Caco-2 (cell line): ENCODE results near the gene SSBP2. TPM values are rescaled to one million over a fixed set of nuclear protein-coding genes. Genes with fewer than 3 reads are reported as not detected.

Source experiments
- BruUV-seq: library from RNA; stranded (reverse); fragments of 400-500 nt; replicated peaks from 2 replicates; lab custom pipeline; 2021; lab: Mats Ljungman, UMichigan
- CTCF ChIA-PET: fragments of 300-600 bp; sonication (Branson Sonifier 250); formaldehyde crosslinking; loops from one replicate; lab custom pipeline; 2022; ENCODE audit warnings: antibody characterized with exemption; lab: Charles Lee
- POLR2A ChIA-PET: fragments of 300-600 bp; sonication (Branson Sonifier 250); formaldehyde crosslinking; loops from one replicate; lab custom pipeline; 2022; ENCODE audit warnings: antibody characterized with exemption; lab: Charles Lee
- DNase-seq, 2 experiments: peaks; one replicate each; pipeline versions ENCODE4 v3.0.0 to v3.0.0-alpha.2; 2020 to 2022
- H3K27me3 ChIP-seq: replicated peaks from 2 replicates; pipeline ENCODE4 v1.6.0; 2011; ENCODE audit warnings: low read length; ENCODE audit not compliant: control insufficient read depth, insufficient read depth
- H3K36me3 ChIP-seq: 2 replicates; pipeline ENCODE4 v1.5.1; 2011; ENCODE audit warnings: low read length; ENCODE audit not compliant: control insufficient read depth, insufficient read depth
- H3K4me1 ChIP-seq: fragments of 250-450 bp; sonication (Bioruptor Pico); 2 replicates; pipeline ENCODE4 v1.5.1; 2020; ENCODE audit warnings: mild to moderate bottlenecking
- H3K4me3 ChIP-seq: 2 replicates; pipeline ENCODE4 v1.5.1; 2011; ENCODE audit warnings: low read depth, mild to moderate bottlenecking, control low read depth, low read length
- H3K9me3 ChIP-seq: fragments of 250-450 bp; sonication (Bioruptor Pico); 2 replicates; pipeline ENCODE4 v1.5.1; 2020; ENCODE audit warnings: mild to moderate bottlenecking, moderate library complexity
- H3K27ac Mint-ChIP-seq: one replicate; pipeline ENCODE4 v1.8.0; 2022; ENCODE audit warnings: mixed read lengths; ENCODE audit not compliant: unreplicated experiment
- H3K27me3 Mint-ChIP-seq: one replicate; pipeline ENCODE4 v1.8.0; 2022; ENCODE audit warnings: mixed read lengths; ENCODE audit not compliant: insufficient read depth, unreplicated experiment
- H3K36me3 Mint-ChIP-seq: one replicate; pipeline ENCODE4 v1.8.0; 2022; ENCODE audit warnings: mild to moderate bottlenecking, mixed read lengths; ENCODE audit not compliant: insufficient read depth, unreplicated experiment
- H3K4me1 Mint-ChIP-seq: one replicate; pipeline ENCODE4 v1.8.0; 2022; ENCODE audit warnings: low read depth, mixed read lengths; ENCODE audit not compliant: unreplicated experiment
- H3K4me3 Mint-ChIP-seq: one replicate; pipeline ENCODE4 v1.8.0; 2022; ENCODE audit warnings: mild to moderate bottlenecking, moderate library complexity, mixed read lengths; ENCODE audit not compliant: unreplicated experiment
- H3K9me3 Mint-ChIP-seq: one replicate; pipeline ENCODE4 v1.8.0; 2022; ENCODE audit warnings: mixed read lengths; ENCODE audit not compliant: unreplicated experiment
- intact Hi-C: fragments of 100-400 bp; cut with micrococcal nuclease; formaldehyde crosslinking; loops from one replicate; pipeline ENCODE4 v1.10.0; 2022; ENCODE audit not compliant: unreplicated experiment
- total RNA-seq: library from RNA; stranded (reverse); gene quantifications from 2 replicates; pipeline ENCODE4 v1.2.3, GENCODE V29; 2022
- TF ChIP-seq, protein P1 (sequence below), 2 experiments: fragments of 200-600 bp in 1 of 2; IDR thresholded peaks; 1 replicate in 1 of 2; 2 replicates in 1 of 2; pipeline versions ENCODE4 v1.5.1 to v1.8.0; 2011 to 2022; ENCODE audit warnings: antibody characterized with exemption in 1 of 2, control low read depth in 1 of 2, inconsistent platforms in 1 of 2, low read depth in 1 of 2, low read length in 1 of 2, mild to moderate bottlenecking in 1 of 2, moderate library complexity in 1 of 2; ENCODE audit not compliant: insufficient read depth in 1 of 2, severe bottlenecking in 1 of 2, unreplicated experiment in 1 of 2

SSBP2 gene
- total RNA-seq, 1 experiment from 2014 or later, result 2.5 TPM

DNA sequence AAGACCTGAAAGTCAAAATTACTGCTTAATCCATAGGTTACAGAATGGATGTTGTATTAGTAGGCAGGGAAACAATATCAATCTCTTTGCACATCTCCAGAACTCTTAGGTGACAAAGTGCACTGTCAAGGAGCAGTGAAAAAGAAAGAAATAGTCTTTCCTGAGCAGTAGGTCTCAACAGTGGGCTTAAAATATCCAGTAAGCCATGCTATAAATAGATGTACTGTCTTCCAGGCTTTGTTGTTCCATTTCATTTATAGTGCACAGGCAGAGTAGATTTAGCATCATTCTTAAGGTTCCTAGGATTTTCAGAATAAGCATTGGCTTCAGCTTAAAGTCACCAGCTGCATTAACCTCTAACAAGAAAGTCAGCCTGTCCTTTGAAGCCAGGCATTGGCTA is 50.7 kb downstream of the SSBP2 start:
- H3K27me3 ChIP-seq, result no peaks in the 10 kb centered on the region
- no peaks in the 10 kb centered on the region for H3K4me1 ChIP-seq
- TF ChIP-seq, protein P1, sequence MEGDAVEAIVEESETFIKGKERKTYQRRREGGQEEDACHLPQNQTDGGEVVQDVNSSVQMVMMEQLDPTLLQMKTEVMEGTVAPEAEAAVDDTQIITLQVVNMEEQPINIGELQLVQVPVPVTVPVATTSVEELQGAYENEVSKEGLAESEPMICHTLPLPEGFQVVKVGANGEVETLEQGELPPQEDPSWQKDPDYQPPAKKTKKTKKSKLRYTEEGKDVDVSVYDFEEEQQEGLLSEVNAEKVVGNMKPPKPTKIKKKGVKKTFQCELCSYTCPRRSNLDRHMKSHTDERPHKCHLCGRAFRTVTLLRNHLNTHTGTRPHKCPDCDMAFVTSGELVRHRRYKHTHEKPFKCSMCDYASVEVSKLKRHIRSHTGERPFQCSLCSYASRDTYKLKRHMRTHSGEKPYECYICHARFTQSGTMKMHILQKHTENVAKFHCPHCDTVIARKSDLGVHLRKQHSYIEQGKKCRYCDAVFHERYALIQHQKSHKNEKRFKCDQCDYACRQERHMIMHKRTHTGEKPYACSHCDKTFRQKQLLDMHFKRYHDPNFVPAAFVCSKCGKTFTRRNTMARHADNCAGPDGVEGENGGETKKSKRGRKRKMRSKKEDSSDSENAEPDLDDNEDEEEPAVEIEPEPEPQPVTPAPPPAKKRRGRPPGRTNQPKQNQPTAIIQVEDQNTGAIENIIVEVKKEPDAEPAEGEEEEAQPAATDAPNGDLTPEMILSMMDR (IDR thresholded peaks at IDR 0.05; ENCODE audit: insufficient read depth in 1 of 2, low read depth in 1 of 2, low read length in 1 of 2, severe bottlenecking in 1 of 2, unreplicated experiment in 1 of 2), result no peak
- no peaks in the 10 kb centered on the region for H3K4me1 Mint-ChIP-seq
- intact Hi-C loops, result no loop called here
- no peaks in the 10 kb centered on the region for H3K9me3 ChIP-seq
- no peaks in the 10 kb centered on the region for H3K36me3 Mint-ChIP-seq
- H3K27ac Mint-ChIP-seq, result no peak overlapping the region
- CTCF ChIA-PET, result no interaction called here
- no peaks in the 10 kb centered on the region for H3K9me3 Mint-ChIP-seq
- DNase-seq, result no peak
- H3K4me3 ChIP-seq, result no peak overlapping the region
- H3K27me3 Mint-ChIP-seq, result no peaks in the 10 kb centered on the region
- H3K4me3 Mint-ChIP-seq, result no peak overlapping the region
- POLR2A ChIA-PET, result no interaction called here
- no TSS peak for BruUV-seq
- H3K36me3 ChIP-seq, result no peaks in the 10 kb centered on the region

DNA sequence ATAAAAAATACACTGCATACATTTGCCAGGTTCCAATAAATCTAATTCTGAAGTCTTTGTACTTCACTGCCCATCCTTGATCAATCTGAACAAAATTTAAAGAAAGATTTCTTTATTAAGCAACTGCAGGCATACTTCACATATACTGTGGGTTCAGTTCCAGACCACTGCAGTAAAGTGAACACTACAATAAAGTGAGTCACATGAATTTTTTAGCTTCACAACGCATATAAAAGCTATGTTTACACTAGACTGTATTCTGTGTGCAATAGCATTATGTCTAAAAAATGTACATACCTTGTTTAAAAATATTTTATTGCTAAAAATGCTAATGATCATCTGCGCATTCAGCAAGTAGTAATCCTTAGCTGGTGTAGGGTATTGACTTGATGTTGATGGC is 52.1 kb downstream of the SSBP2 start:
- Mint-ChIP-seq H3K36me3 (no peaks in the 10 kb centered on the region), H3K27ac (no peak overlapping the region), H3K4me3 (no peak overlapping the region), H3K4me1 (no peaks in the 10 kb centered on the region), H3K9me3 (no peaks in the 10 kb centered on the region), H3K27me3 (no peaks in the 10 kb centered on the region)
- Histone ChIP-seq H3K9me3 (no peaks in the 10 kb centered on the region), H3K4me1 (no peaks in the 10 kb centered on the region), H3K36me3 (no peaks in the 10 kb centered on the region), H3K27me3 (no peaks in the 10 kb centered on the region), H3K4me3 (no peak overlapping the region)
- no peak for DNase-seq
- ChIA-PET CTCF (no interaction called here), POLR2A (no interaction called here)
- BruUV-seq, result no TSS peak
- TF ChIP-seq, protein P1 (IDR thresholded peaks at IDR 0.05; ENCODE audit: insufficient read depth in 1 of 2, low read depth in 1 of 2, low read length in 1 of 2, severe bottlenecking in 1 of 2, unreplicated experiment in 1 of 2), result no peak
- intact Hi-C loops, result no loop called here

DNA sequence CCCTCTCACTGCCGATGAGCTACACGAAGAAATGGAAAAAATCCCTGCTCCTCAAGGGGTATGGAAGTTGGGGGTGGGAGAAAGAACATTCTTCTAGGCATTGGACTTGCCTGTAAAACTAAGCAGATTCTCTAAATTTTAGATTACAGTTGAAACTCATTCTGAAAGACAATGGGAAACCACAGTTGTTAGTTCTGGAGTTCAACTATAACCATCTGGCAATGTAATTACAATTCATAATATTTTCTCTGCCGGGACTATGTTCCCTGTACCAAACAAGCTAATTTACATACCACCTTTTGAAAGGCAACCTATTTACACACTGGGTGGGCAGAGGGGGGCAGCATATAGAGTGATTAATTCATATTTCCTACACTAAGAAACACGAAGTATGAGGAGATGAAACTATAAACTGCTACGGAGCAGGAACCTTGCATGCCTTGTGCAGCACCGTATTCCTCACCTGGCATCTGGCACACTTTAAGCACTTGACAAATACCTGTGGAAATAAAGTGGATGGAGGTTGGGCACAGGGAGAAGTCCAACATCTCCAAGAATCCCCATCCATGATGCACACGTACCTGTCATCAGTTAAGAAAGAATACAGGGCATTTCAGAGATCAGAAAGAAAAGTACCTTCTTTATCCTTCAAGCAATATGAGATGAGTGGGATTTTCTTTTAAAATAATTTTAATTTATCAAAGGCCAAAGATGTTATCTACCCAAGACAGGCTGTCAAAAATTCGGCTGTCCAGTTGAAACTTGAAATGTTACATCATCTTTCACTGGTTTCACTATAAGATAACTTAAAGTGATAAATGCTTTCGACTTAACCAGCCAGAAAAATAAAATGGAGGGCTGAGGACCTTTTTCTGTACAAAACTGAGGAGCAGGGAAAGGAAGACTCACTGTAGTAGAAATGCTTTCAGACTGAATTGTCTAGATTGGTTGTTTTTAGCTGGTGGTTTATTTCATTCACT is 54.2 kb downstream of the SSBP2 start:
- Histone ChIP-seq H3K4me3 (no peak overlapping the region), H3K36me3 (no peaks in the 10 kb centered on the region), H3K4me1 (no peaks in the 10 kb centered on the region), H3K9me3 (no peaks in the 10 kb centered on the region), H3K27me3 (no peaks in the 10 kb centered on the region)
- Mint-ChIP-seq H3K4me1 (no peaks in the 10 kb centered on the region), H3K4me3 (no peak overlapping the region), H3K27ac (no peak overlapping the region), H3K9me3 (no peaks in the 10 kb centered on the region), H3K36me3 (no peaks in the 10 kb centered on the region), H3K27me3 (no peaks in the 10 kb centered on the region)
- ChIA-PET CTCF (no interaction called here), POLR2A (no interaction called here)
- no peak for DNase-seq
- no TSS peak for BruUV-seq
- intact Hi-C loops, result no loop called here
- TF ChIP-seq, protein P1 (IDR thresholded peaks at IDR 0.05; ENCODE audit: insufficient read depth in 1 of 2, low read depth in 1 of 2, low read length in 1 of 2, severe bottlenecking in 1 of 2, unreplicated experiment in 1 of 2), result no peak
